ENCODE measurements around the gene BRMS1. TPM values are rescaled to one million over a fixed set of nuclear protein-coding genes. Genes with fewer than 3 reads are reported as not detected.
A peak's percentile ranks its signal among the peaks of the same experiment; 100 is the strongest.

The BRMS1 gene
- total RNA-seq, 1 donor: 43.1 TPM

DNA sequence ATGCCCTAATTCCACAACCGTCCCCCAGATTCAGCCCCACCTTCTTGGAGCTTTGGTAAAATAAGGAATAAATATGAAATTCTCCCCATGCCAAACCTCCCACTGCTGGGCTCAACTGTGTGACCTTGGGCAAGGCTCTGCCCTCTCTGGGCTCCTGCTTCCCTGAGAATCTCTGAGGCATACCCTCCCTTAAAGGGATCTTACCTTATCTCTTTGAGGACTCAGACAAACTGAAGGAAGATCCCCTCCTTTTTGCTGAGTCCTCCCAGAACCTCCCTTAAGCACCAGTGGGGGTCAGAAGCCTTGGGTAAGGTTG, 30.8 kb downstream of the BRMS1 start:
- H3K4me3 ChIP-seq (ENCODE audit: insufficient read depth, low read length): peak overlapping the region; percentile 75
- peaks cover 25% of the 10 kb centered on the region for H4K20me1 ChIP-seq (ENCODE audit: insufficient read depth, low read length)
- H3K36me3 ChIP-seq (ENCODE audit: insufficient read depth, low read length): no peaks in the 10 kb centered on the region
- no peaks in the 10 kb centered on the region for H3K9me3 ChIP-seq (ENCODE audit: low read depth, low read length)
- peaks cover 33% of the 10 kb centered on the region for H3K79me2 ChIP-seq (ENCODE audit: insufficient read depth, low read length)
- peak overlapping the region; percentile 94 for H3K27ac ChIP-seq (ENCODE audit: low read depth, low read length)
- TF ChIP-seq, protein P1, sequence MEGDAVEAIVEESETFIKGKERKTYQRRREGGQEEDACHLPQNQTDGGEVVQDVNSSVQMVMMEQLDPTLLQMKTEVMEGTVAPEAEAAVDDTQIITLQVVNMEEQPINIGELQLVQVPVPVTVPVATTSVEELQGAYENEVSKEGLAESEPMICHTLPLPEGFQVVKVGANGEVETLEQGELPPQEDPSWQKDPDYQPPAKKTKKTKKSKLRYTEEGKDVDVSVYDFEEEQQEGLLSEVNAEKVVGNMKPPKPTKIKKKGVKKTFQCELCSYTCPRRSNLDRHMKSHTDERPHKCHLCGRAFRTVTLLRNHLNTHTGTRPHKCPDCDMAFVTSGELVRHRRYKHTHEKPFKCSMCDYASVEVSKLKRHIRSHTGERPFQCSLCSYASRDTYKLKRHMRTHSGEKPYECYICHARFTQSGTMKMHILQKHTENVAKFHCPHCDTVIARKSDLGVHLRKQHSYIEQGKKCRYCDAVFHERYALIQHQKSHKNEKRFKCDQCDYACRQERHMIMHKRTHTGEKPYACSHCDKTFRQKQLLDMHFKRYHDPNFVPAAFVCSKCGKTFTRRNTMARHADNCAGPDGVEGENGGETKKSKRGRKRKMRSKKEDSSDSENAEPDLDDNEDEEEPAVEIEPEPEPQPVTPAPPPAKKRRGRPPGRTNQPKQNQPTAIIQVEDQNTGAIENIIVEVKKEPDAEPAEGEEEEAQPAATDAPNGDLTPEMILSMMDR (IDR thresholded peaks at IDR 0.05; ENCODE audit: extremely low read depth, low read depth, low read length): no peak
- peaks cover 58% of the 10 kb centered on the region for H3K4me1 ChIP-seq (ENCODE audit: insufficient read depth, low read length)
- peak overlapping the region; percentile 96 for H3K4me2 ChIP-seq (ENCODE audit: insufficient read depth, low read length)
- H3K27me3 ChIP-seq (ENCODE audit: insufficient read depth, low read length): no peaks in the 10 kb centered on the region
- no peak overlapping the region for H2AFZ ChIP-seq (ENCODE audit: low read length)
- peak; percentile 66 for DNase-seq (ENCODE audit: insufficient read length, low spot score, missing footprints)

DNA sequence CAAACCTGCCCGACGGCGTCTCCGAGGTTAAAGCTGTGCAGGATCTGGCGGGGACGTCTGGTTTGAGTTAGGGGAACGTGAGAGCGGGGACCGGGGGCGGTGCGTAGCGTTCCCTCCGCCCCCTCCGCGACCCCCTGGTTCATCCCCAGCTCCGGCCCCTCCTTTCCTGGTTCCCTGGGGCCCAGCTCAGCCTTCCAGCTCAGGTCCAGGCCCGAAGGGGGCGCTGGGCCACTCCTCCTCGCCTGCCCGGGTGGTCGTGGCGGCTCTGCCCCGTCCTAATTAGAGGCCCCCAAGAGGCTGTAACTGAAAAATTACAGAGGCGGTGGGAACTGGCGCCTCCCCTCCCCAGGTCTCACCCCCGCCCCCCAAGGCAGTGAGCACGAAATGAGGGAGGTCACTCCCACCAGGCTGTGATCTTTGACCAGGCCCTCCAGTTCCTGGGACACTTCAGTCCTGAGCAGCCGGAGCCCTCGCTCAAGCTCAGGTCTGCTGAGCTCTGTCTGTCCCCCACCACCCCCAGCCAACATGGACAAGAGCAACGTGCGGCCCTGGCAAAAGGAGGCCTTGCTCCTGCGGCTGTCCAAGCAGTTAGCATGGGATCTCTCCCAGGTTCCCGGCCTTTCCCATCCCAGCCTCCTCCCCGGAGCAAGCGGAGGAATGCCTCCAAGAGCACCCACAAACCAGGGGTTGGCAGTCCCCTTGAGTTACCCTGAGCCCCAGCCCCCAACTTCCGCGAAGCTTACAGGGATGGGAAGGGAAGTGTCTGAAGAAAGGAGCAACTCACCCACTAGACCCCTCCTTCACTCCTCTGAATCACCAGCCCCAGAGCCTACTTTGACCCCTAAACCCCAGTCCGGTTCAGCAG, 31.4 kb downstream of the BRMS1 start:
- TF ChIP-seq, protein P1 (IDR thresholded peaks at IDR 0.05; ENCODE audit: extremely low read depth, low read depth, low read length): peak; percentile 22
- H3K27ac ChIP-seq (ENCODE audit: low read depth, low read length): peak overlapping the region; percentile 94
- H3K4me3 ChIP-seq (ENCODE audit: insufficient read depth, low read length): peak overlapping the region; percentile 75
- H3K4me2 ChIP-seq (ENCODE audit: insufficient read depth, low read length): peak overlapping the region; percentile 96
- H3K9me3 ChIP-seq (ENCODE audit: low read depth, low read length): no peaks in the 10 kb centered on the region
- H2AFZ ChIP-seq (ENCODE audit: low read length): peak overlapping the region; percentile 56
- H4K20me1 ChIP-seq (ENCODE audit: insufficient read depth, low read length): peaks cover 25% of the 10 kb centered on the region
- peaks cover 33% of the 10 kb centered on the region for H3K79me2 ChIP-seq (ENCODE audit: insufficient read depth, low read length)
- H3K4me1 ChIP-seq (ENCODE audit: insufficient read depth, low read length): peaks cover 53% of the 10 kb centered on the region
- no peaks in the 10 kb centered on the region for H3K36me3 ChIP-seq (ENCODE audit: insufficient read depth, low read length)
- DNase-seq (ENCODE audit: insufficient read length, low spot score, missing footprints): peak; percentile 83
- no peaks in the 10 kb centered on the region for H3K27me3 ChIP-seq (ENCODE audit: insufficient read depth, low read length)

DNA sequence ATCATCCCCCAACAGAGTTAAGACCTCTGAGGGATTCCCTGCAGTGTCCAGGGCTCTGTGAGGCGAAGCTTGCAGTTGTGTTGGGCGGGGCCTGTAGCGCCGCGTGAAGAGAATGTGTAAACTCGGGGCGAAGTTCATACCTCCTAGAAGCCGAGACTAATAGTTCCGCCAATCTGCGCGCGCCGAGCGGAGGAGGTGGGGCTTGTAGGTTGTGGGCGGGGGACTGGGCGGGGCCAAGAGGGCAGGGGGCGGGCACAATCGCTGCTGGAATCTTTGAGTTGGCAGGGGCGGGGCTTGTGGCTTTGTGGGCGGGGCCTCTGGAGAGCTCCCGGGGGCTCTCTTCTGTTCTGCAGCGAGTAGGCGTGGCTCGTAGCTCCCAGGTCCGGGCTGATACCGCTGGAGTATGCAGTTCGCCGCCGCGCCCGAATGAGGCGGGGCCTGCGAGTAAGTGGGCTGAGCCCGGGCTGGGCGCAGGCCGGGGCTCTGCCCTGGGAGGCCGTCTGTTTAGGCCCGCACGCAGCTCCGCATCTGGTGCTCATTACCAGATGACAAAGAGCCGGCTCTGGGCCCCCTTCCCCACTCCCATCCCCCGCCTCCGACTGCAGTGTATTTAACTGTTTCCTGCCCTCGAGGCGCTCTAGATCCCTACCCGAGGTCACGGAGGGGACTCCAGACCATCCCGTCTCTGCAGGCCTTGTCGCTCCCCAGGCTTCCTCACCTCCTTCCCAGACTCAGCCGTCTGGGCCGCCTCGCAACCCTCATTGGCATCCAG, 32.2 kb downstream of the BRMS1 start:
- H3K27ac ChIP-seq (ENCODE audit: low read depth, low read length): peak overlapping the region; percentile 94
- no peaks in the 10 kb centered on the region for H3K9me3 ChIP-seq (ENCODE audit: low read depth, low read length)
- peak; percentile 99 for DNase-seq (ENCODE audit: insufficient read length, low spot score, missing footprints)
- H3K4me2 ChIP-seq (ENCODE audit: insufficient read depth, low read length): peak overlapping the region; percentile 98
- H3K36me3 ChIP-seq (ENCODE audit: insufficient read depth, low read length): no peaks in the 10 kb centered on the region
- H3K4me3 ChIP-seq (ENCODE audit: insufficient read depth, low read length): peak overlapping the region; percentile 80
- no peaks in the 10 kb centered on the region for H3K27me3 ChIP-seq (ENCODE audit: insufficient read depth, low read length)
- peaks cover 25% of the 10 kb centered on the region for H4K20me1 ChIP-seq (ENCODE audit: insufficient read depth, low read length)
- H2AFZ ChIP-seq (ENCODE audit: low read length): peak overlapping the region; percentile 98
- TF ChIP-seq, protein P1 (IDR thresholded peaks at IDR 0.05; ENCODE audit: extremely low read depth, low read depth, low read length): no peak
- H3K4me1 ChIP-seq (ENCODE audit: insufficient read depth, low read length): peaks cover 44% of the 10 kb centered on the region
- H3K79me2 ChIP-seq (ENCODE audit: insufficient read depth, low read length): peaks cover 33% of the 10 kb centered on the region
